Renal pelvis (tissue), 12 donors: ENCODE results near the gene HMG20A. TPM values are rescaled to one million over a fixed set of nuclear protein-coding genes. Genes with fewer than 3 reads are reported as not detected.

Experiments used
- DNase-seq: peaks from one replicate; pipeline ENCODE4 v3.0.0-alpha.2; 2013
- long read RNA-seq, 16 experiments: transcript quantifications; one replicate each; lab custom pipeline, GENCODE V29; 2026
- polyA plus RNA-seq, 3 donors: library from polyadenylated mRNA; unstranded; fragments of 120-200 nt; gene quantifications; one replicate each; pipeline ENCODE4 v1.2.1, GENCODE V29; 2013; ENCODE audit not compliant: insufficient read length in 3 of 3

Gene HMG20A
- 10 to 100 TPM; 55.2 to 75.7 (median 63.6) TPM for polyA plus RNA-seq
- long read RNA-seq, donor 1, full-length matches to known transcripts, result 40 of 40 reads
- long read RNA-seq, donor 1, partial matches to known transcripts, result 0 of 40 reads
- long read RNA-seq, donor 1, other reads (novel, unspliced or antisense), result 0 of 40 reads
- long read RNA-seq, donor 2, full-length matches to known transcripts, result 38 of 38 reads
- long read RNA-seq, donor 2, partial matches to known transcripts, result 0 of 38 reads
- long read RNA-seq, donor 2, other reads (novel, unspliced or antisense), result 0 of 38 reads
- long read RNA-seq, donor 3, full-length matches to known transcripts, result 32 of 32 reads
- long read RNA-seq, donor 3, partial matches to known transcripts, result 0 of 32 reads
- long read RNA-seq, donor 3, other reads (novel, unspliced or antisense), result 0 of 32 reads
- long read RNA-seq, donor 4, full-length matches to known transcripts, result 40 of 40 reads
- long read RNA-seq, donor 4, partial matches to known transcripts, result 0 of 40 reads
- long read RNA-seq, donor 4, other reads (novel, unspliced or antisense), result 0 of 40 reads
- long read RNA-seq, donor 5, full-length matches to known transcripts, result 15 of 15 reads
- long read RNA-seq, donor 5, partial matches to known transcripts, result 0 of 15 reads
- long read RNA-seq, donor 5, other reads (novel, unspliced or antisense), result 0 of 15 reads
- long read RNA-seq, donor 6, full-length matches to known transcripts, result 36 of 36 reads
- long read RNA-seq, donor 6, partial matches to known transcripts, result 0 of 36 reads
- long read RNA-seq, donor 6, other reads (novel, unspliced or antisense), result 0 of 36 reads
- long read RNA-seq, donor 7, full-length matches to known transcripts, result 52 of 52 reads
- long read RNA-seq, donor 7, partial matches to known transcripts, result 0 of 52 reads
- long read RNA-seq, donor 7, other reads (novel, unspliced or antisense), result 0 of 52 reads
- long read RNA-seq, donor 8, full-length matches to known transcripts, result 19 of 19 reads
- long read RNA-seq, donor 8, partial matches to known transcripts, result 0 of 19 reads
- long read RNA-seq, donor 8, other reads (novel, unspliced or antisense), result 0 of 19 reads
- long read RNA-seq, donor 9, full-length matches to known transcripts, result 42 of 42 reads
- long read RNA-seq, donor 9, partial matches to known transcripts, result 0 of 42 reads
- long read RNA-seq, donor 9, other reads (novel, unspliced or antisense), result 0 of 42 reads
- long read RNA-seq, donor 10, full-length matches to known transcripts, result 49 of 49 reads
- long read RNA-seq, donor 10, partial matches to known transcripts, result 0 of 49 reads
- long read RNA-seq, donor 10, other reads (novel, unspliced or antisense), result 0 of 49 reads
- long read RNA-seq, donor 11, full-length matches to known transcripts, result 30 of 30 reads
- long read RNA-seq, donor 11, partial matches to known transcripts, result 0 of 30 reads
- long read RNA-seq, donor 11, other reads (novel, unspliced or antisense), result 0 of 30 reads
- long read RNA-seq, donor 12, full-length matches to known transcripts, result 36 of 36 reads
- long read RNA-seq, donor 12, partial matches to known transcripts, result 0 of 36 reads
- long read RNA-seq, donor 12, other reads (novel, unspliced or antisense), result 0 of 36 reads
- long read RNA-seq, donor 13, full-length matches to known transcripts, result 25 of 25 reads
- long read RNA-seq, donor 13, partial matches to known transcripts, result 0 of 25 reads
- long read RNA-seq, donor 13, other reads (novel, unspliced or antisense), result 0 of 25 reads
- long read RNA-seq, donor 14, result 0 reads
- long read RNA-seq, donor 15, result 0 reads
- long read RNA-seq, donor 16, full-length matches to known transcripts, result 52 of 52 reads
- long read RNA-seq, donor 16, partial matches to known transcripts, result 0 of 52 reads
- long read RNA-seq, donor 16, other reads (novel, unspliced or antisense), result 0 of 52 reads

GRCh38 chr15:77420610-77421369, at the start of gene HMG20A:
TSS of gene HMG20A (plus strand) at chr15:77420888. CDS start at chr15:77458408, 37,520 bp downstream.
- DNase-seq, result peak; percentile 89

DNA sequence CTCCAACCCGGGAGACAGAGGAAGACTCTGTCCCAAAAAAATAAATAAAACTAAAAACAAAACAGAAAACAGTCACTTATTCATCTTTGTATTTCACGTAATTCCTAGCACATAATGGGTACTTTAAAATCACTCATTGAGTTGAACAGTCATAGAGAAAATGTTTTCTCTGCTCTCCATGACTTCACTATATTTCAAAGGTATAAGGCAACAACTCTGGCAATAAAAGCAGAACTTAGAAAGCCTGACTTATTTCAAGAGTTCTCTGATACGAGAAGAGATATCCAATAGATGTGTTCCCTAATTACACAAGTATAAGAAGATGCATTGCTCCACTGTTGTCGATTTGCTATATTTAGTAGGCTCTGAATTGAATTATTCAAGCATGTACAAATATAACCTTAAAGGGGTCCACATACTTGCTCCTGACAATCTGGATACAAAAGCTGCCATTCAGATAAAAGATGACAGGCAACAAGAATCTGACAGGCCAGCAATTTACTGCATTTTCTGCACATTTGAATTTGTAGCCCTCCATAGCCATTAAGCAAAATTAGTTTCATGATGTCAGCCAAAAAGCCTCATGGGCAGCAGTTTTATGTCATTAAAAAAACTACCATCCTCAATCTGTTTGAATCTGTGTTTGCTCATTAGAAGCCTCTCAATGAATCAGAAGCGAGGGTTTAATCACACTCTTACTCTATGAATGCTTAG, 48.7 kb upstream of the HMG20A start:
- DNase-seq, result no peak

- no peak for DNase-seq
Measured at GRCh38 chr15:77373441-77373840, 47.2 kb upstream of the HMG20A start.

- no peak for DNase-seq
Measured at GRCh38 chr15:77375133-77375532, 45.6 kb upstream of the HMG20A start.

DNA sequence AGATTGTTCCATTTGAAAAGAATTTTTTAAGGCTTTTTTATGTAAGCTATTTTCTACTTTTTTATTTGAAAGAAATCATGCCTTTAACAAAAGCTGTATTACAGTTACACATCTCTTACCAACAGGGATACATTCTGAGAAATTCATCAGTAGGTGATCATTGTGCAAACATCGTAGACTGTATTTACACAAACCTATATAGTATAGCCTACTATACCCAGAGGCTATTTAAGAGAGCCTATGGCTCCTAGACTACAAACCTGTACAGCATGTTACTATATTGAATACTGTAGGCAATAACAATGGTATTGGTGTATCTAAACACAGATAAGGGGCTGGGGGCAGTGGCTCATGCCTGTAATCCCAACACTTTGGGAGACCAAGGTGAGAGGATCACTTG, 43.9 kb upstream of the HMG20A start:
- DNase-seq, result no peak

DNA sequence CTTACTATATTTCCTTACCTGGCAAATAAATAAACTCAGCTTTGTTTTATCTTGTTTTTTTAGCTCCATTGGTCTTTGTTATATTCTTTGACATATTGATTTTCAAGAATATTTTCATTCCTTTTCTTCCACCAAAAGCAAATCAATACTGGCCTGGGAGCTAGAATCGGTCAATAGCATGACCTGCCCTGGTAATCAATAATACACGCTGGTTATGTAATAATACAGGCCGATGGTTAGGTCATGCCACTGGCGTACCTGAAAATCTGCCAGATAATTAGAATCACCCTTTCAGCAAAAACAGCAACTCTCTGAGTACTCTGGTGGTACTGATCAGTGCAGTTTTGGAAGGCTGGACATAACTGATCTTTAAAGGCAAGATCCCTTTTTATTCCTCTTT, 40.7 kb upstream of the HMG20A start:
- no peak for DNase-seq

- no peak for DNase-seq
Measured at GRCh38 chr15:77384086-77384485, 36.6 kb upstream of the HMG20A start.

- DNase-seq, result no peak
Measured at GRCh38 chr15:77384589-77385359, 35.9 kb upstream of the HMG20A start.

DNA sequence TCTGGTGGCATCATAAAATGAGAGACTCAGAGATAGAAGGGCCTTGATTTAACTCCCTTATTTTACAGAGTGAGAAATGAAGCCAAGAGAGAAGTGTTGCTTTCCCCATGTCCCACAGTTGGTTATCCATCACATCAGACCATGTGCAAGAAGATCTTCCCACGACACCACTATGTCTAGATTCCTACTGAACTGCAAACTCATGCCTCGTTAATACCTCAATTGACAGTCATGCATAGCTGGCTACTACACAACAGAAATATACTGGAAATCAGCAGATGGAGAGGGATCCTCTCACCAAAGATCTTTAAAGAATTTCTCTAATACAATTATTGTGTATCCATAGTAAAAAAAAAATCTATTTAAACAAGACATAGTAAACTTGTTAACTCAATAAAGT, 34.1 kb upstream of the HMG20A start:
- no peak for DNase-seq

DNA sequence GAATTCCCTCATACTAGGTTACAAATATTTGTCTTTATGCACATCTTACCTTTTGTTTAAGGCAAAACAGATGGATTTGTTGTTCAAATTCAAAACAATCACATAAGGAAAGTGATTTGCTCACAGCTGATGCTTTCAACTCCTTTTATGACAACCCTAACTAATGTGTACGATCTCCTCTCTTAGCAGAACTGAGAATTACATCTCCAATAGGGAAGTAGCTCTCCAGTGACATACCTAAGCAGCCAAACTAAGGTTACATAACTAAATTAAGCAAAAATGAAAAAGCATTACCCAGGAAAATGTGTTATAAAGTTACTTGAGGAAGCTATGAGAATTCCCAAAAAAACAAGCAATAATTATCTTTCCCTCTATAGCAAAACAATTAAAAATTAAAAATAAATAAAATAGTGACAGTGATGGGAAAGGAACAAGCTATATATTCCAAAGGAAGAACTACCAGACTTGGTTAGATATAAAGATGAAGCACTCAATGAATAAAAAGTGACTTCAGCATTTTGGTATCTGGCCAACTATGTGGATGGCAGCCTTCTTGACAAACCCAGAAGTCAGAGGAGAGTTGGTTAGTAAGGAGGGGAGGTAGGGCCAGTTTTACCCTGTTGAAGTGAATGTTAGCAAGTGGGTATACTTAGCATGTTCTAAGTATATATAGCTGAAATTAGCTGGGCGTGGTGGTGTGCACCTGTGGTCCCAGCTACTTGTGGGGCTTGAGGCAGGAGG, 33.2 kb upstream of the HMG20A start:
- no peak for DNase-seq

GRCh38 chr15:77391372-77391951, 29.2 kb upstream of the HMG20A start:
- DNase-seq, result no peak

GRCh38 chr15:77392762-77393470, 27.8 kb upstream of the HMG20A start:
- DNase-seq, result no peak

GRCh38 chr15:77393471-77393840, 27.2 kb upstream of the HMG20A start:
- DNase-seq, result no peak

DNA sequence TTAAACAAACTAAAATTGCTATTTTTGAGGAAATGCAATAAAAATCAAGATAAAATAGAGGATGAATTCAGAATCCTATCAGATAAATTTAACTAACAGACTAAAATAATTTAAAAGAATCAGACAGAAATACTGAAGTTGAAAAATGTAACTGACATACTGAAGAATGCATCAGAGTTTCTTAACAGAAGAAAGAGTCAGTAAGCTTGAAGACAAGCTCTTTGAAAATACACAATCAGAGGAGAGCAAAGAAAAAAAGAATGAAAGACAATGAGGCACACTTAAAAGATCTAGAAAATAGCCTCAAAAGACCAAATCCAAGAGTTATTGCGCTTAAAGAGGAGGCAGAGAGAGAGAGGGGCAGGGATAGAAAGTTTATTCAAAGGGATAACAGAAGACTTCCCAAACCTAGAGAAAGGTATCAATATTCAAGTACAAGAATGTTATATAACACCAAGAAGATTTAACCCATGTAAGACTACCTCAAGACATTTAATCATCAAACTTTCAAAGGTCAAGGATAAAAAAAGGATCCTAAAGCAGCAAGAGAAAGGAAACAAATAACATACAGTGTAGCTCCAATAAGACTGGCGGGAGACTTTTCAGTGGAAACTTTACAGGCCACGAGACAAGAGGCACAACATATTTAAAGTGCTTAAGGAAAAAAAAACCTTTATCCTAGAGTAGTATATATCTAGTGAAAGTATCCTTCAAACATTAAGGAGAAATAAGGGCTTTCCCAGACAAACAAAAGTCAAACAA, 25.5 kb upstream of the HMG20A start:
- no peak for DNase-seq

DNA sequence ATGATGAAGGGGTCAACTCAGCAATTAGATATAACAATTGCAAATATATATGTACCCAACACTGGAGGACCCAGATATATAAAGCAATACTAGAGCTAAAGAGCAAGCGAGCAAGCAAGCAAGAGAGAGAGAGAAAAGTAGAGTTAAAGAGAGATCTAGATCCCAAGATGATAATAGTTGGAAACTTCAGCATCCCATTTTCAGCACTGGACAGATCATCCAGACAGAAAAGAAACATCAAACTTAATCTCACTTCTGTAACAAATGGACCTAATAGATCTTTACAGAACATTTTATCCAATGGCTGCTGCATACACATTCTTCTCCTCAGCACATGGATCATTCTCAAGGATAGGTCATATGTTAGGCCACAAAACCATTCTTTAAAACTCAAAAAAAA, 24.0 kb upstream of the HMG20A start:
- no peak for DNase-seq

- DNase-seq, result no peak
Measured at GRCh38 chr15:77398927-77399326, 21.8 kb upstream of the HMG20A start.
